Activated CD4-positive, alpha-beta memory T cell treated with anti-CD3 and anti-CD28 coated beads for 36 hours (primary cell): Measurements from ENCODE around the gene CSPG4. TPM values are rescaled to one million over a fixed set of nuclear protein-coding genes. Genes with fewer than 3 reads are reported as not detected.
A peak's percentile ranks its signal among the peaks of the same experiment; 100 is the strongest.
"Not testable (repeated sequence)": the region's sequence is repeated elsewhere in the genome, so short reads cannot be mapped to it uniquely, and the experiment has no call there.

Source experiments
- CTCF ChIA-PET: fragments of 350-600 bp; sonication (Branson Sonifier 250); formaldehyde crosslinking; loops from one replicate; lab custom pipeline; 2021; ENCODE audit warnings: antibody characterized with exemption, inconsistent platforms; lab: Charles Lee
- POLR2A ChIA-PET: fragments of 350-600 bp; sonication (Branson Sonifier 250); formaldehyde crosslinking; loops from one replicate; lab custom pipeline; 2021; ENCODE audit warnings: antibody characterized with exemption; lab: Charles Lee
- DNase-seq: peaks from one replicate; pipeline ENCODE4 v3.0.0-alpha.2; 2020
- H3K27ac Mint-ChIP-seq: one replicate; pipeline ENCODE4 v1.8.0; 2021; ENCODE audit warnings: mixed read lengths
- H3K27me3 Mint-ChIP-seq: one replicate; pipeline ENCODE4 v1.8.0; 2021; ENCODE audit warnings: mixed read lengths
- H3K36me3 Mint-ChIP-seq: one replicate; pipeline ENCODE4 v1.8.0; 2021; ENCODE audit warnings: mixed read lengths
- H3K4me1 Mint-ChIP-seq: one replicate; pipeline ENCODE4 v1.8.0; 2021; ENCODE audit warnings: low read depth, mixed read lengths
- H3K4me3 Mint-ChIP-seq: one replicate; pipeline ENCODE4 v1.8.0; 2021; ENCODE audit warnings: mild to moderate bottlenecking, mixed read lengths
- H3K9me3 Mint-ChIP-seq: one replicate; pipeline ENCODE4 v1.8.0; 2021; ENCODE audit warnings: mixed read lengths
- intact Hi-C: fragments of 100-400 bp; cut with micrococcal nuclease; formaldehyde crosslinking; loops from one replicate; pipeline ENCODE4 v1.15.1; 2023
- total RNA-seq, 2 experiments: library from RNA; stranded (reverse); gene quantifications; one replicate each; pipeline ENCODE4 v1.2.3, GENCODE V29; 2021

Gene CSPG4
- total RNA-seq, 2 experiments from 2014 or later: not detected

DNA sequence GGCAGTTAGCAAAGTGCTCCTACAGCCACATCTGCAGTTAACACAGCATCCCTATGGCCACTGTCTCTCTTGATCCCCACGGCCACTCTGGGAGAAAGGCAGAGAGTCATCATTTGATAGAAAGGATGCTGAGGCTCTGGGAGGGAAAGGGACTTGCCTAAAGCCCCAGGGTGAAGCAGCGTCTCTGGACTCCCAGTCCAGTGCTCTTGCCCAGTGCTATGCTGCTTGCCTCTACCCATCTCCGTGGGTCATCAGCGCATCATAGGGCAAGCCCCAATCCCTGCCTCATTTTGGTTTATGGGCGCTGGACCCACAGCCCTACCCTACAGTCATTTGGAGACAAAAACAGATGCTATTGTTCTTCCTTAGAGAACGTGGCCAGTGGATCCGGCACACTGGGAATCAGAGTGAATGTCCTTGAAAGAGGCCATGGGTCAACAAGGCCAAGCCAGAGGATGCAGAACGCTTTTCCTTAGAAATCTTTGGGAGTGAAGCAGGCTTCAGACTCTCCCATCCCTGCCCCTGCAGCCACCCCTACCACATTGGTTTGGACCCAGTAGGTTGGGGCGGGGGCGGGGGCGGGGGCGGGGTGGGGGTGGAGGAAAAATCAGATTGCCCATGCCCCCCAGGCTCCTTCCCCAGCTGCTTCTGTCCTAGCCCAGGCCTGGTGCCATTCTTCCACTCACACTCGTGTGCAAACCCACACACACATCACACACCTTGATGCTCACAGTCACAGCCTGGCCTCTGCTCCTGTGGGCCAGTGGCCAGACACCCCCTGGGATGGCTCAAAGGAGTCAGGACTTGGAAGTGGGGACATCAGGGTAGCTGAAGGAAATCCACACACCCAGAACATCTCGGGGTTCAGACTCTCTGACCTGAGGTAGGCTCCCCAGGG is 24.7 kb upstream of the CSPG4 start:
- H3K4me1 Mint-ChIP-seq, H3K27ac Mint-ChIP-seq, H3K36me3 Mint-ChIP-seq, DNase-seq, intact Hi-C loops, POLR2A ChIA-PET, H3K9me3 Mint-ChIP-seq, CTCF ChIA-PET, H3K27me3 Mint-ChIP-seq: not testable (repeated sequence)
- peak overlapping the region; percentile 72 for H3K4me3 Mint-ChIP-seq

DNA sequence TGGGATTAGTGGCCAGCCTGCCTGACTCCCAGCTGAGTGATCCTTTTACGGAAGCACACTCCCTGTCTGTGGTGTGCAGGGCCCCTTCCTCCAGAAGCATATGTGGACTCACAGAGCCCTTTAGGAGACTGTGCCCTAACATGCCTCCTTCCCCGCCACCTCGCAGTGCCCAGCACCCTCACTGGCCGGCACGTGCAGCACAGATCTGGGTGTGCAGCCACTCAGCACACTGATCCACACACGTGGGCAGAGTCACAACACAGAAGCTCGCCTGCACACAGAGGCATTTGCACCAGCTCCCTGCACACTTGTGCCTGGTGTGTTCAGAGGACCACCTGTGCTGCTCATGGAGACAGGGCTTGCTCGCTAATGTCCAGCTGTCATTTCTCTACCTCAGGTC is 23.6 kb upstream of the CSPG4 start:
- peaks cover 6% of the 10 kb centered on the region for H3K27me3 Mint-ChIP-seq
- H3K36me3 Mint-ChIP-seq: no peaks in the 10 kb centered on the region
- peaks cover 8% of the 10 kb centered on the region for H3K4me1 Mint-ChIP-seq
- no peak for DNase-seq
- H3K27ac Mint-ChIP-seq: no peak overlapping the region
- intact Hi-C loops: no loop called here
- ChIA-PET POLR2A (no interaction called here), CTCF (no interaction called here)
- no peaks in the 10 kb centered on the region for H3K9me3 Mint-ChIP-seq
- H3K4me3 Mint-ChIP-seq: no peak overlapping the region

DNA sequence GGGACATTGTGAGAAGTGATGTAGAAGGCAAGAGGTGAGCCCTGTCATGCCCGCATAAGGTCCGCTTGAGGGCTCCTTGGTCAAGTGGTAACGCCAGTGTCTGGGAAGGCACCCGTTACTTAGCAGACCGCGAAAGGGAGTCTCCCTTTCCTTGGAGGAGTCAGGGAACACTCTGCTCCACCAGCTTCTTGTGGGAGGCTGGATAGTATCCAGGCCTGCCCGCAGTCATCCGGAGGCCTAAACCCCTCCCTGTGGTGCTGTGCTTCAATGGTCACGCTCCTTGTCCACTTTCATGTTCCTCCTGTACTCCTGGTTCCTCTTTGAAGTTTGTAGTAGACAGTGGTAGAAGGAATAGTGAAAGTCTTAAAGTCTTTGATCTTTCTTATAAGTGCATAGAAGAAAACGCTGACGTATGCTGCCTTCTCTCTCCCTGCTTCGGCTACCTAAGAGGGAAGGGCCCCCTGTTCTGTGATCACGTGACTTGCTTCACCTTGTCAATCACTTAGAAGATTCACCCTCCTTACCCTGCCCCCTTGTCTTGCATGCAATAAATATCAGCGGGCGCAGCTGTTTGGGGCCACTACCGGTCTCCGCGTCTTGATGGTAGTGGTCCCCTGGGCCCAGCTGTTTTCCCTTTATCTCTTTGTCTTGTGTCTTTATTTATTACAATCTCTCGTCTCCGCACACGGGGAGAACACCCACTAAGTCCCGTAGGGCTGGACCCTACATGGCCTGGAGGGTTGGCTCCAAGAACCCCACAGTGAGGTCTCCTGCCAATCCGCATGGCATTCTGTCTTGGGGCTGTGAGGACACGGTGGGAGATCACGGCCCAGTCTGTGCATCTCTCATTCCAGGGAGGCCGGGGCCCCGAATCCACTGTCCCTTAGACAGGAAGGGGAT is 22.5 kb upstream of the CSPG4 start:
- H3K27me3 Mint-ChIP-seq, intact Hi-C loops, H3K4me3 Mint-ChIP-seq, POLR2A ChIA-PET, H3K27ac Mint-ChIP-seq, CTCF ChIA-PET, DNase-seq, H3K36me3 Mint-ChIP-seq, H3K4me1 Mint-ChIP-seq, H3K9me3 Mint-ChIP-seq: not testable (repeated sequence)

DNA sequence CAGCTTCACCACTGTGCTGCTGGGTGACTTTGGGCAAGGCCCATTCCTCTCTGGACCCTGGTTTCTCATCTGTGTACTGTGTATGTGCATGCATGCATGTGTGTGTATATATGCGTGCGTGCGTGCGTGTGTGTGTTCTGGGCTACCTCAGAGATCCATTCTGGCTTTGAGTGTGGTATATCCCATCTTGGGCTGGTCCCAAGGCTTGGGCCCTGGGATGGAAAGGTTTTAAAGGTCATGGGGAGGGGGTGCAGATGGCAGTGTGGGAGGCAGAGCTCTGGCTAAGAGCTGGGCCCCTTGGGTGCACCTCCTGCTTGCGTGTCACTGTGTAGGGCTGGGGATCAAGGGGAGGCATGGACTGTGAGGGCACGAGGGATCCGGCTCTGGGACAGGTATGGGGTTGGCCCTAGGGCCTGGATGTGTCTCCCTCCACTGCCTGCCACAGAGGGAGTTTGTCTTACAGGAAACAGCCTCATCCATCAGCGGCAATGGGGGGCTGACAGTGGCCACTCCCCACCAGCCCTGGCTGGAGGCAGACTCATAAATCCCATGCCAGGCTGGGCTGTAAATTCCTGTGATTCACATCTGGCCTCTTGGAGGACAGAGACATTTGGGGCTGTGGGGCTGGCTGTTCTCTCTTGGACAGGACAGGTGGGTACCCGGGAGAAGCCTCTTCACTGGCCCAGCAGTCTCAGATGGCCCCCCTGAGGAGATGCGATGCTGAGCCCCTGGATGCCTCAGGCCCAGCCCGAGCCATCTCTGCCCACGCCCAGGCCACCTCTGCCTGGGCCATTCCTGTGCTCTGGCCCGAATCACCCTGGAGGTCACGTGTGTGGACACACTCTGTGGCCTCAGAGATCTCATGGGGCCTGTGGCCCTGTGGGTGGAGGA is 21.4 kb upstream of the CSPG4 start:
- Mint-ChIP-seq H3K27ac (no peak overlapping the region), H3K27me3 (peaks cover 6% of the 10 kb centered on the region), H3K36me3 (no peaks in the 10 kb centered on the region), H3K9me3 (no peaks in the 10 kb centered on the region), H3K4me3 (no peak overlapping the region), H3K4me1 (peaks cover 8% of the 10 kb centered on the region)
- ChIA-PET CTCF (interaction anchor here (0.9 kb wide), 1 partner anchor 188 kb away, joined by 5 read pairs; no protein-coding TSS in a partner anchor), POLR2A (no interaction called here)
- no peak for DNase-seq
- intact Hi-C loops: no loop called here

DNA sequence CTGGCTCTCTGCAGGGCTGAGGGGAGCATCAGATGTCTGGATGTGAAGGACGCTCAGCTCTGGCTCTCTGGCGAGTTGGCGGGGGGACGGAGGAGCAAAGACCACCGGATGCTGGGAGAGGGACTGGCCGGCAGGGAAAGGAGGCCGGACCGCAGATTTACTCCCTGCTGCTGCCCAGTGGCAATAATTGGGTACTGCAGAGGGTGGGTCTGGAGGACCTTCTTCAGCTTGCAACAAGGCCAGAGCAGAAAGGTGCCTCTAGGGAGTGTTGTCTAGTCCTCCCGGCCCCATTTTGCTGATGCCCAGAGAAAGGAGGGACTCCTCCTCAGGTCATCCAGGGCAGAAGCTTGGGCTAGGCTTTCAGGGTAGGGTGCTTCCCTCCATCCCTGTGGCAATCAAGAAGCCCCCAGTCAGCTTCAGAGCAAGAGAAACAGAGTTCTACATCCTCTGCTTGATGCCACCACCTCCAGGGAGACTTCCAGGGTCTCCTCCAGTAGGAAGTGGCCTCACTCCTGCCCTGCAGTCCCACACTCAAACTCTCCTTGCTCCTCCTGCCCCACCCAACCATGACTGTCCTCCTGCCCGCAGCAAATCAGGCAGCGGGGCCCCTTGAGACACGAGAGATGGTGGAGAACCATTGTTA is 20.3 kb upstream of the CSPG4 start:
- ChIA-PET CTCF (interaction anchor here (0.7 to 1.6 kb wide), 11 partner anchors 9 to 406 kb away, joined by 3 to 12 read pairs (median 4); a partner anchor contains a TSS), POLR2A (no interaction called here)

DNA sequence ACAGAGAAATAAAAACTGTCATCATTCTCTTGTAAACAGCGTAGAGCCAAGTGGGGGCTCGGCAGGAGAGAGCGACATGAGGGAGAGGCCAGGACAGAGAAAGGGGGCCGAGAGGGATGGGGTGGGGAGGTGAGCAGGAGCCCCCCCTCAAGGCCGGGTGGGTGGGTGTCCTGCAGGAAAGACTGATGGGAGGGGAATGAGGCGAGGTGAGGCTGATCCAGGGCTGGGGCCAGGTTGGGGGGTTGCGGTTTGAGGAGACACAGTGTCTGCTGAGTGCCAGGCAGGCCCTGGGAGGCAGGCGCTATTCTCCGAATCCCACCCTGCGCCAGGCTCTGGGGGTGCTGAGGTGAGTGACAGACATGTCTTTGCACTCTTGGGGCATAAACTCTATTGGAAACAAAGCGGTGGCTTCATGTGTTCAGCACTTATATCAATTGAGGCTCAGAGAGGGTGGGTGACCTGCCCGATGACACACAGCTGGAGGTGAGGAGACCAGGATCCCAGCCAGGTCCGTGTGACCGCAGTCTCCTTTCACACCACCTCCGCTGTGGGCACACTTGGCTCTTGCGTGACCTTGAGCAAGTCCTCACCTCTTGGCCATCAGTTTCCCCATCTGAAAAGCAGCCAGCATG is 19.6 kb upstream of the CSPG4 start:
- Mint-ChIP-seq H3K9me3 (no peaks in the 10 kb centered on the region), H3K36me3 (no peaks in the 10 kb centered on the region), H3K27me3 (peaks cover 4% of the 10 kb centered on the region), H3K4me3 (no peak overlapping the region), H3K4me1 (peaks cover 5% of the 10 kb centered on the region), H3K27ac (no peak overlapping the region)
- POLR2A ChIA-PET: no interaction called here
- no peak for DNase-seq
- CTCF ChIA-PET: interaction anchor here (0.9 to 7.4 kb wide), 10 partner anchors 8 to 407 kb away, joined by 3 to 89 read pairs (median 4); a partner anchor contains a TSS
- intact Hi-C loops: no loop called here

More for the DNA sequence above, 20.3 kb upstream of the CSPG4 start:
- Mint-ChIP-seq H3K4me3 (no peak overlapping the region), H3K27me3 (peaks cover 6% of the 10 kb centered on the region), H3K4me1 (peaks cover 8% of the 10 kb centered on the region), H3K9me3 (no peaks in the 10 kb centered on the region), H3K27ac (no peak overlapping the region), H3K36me3 (no peaks in the 10 kb centered on the region)
- intact Hi-C loops: no loop called here
- DNase-seq: peak; percentile 74

DNA sequence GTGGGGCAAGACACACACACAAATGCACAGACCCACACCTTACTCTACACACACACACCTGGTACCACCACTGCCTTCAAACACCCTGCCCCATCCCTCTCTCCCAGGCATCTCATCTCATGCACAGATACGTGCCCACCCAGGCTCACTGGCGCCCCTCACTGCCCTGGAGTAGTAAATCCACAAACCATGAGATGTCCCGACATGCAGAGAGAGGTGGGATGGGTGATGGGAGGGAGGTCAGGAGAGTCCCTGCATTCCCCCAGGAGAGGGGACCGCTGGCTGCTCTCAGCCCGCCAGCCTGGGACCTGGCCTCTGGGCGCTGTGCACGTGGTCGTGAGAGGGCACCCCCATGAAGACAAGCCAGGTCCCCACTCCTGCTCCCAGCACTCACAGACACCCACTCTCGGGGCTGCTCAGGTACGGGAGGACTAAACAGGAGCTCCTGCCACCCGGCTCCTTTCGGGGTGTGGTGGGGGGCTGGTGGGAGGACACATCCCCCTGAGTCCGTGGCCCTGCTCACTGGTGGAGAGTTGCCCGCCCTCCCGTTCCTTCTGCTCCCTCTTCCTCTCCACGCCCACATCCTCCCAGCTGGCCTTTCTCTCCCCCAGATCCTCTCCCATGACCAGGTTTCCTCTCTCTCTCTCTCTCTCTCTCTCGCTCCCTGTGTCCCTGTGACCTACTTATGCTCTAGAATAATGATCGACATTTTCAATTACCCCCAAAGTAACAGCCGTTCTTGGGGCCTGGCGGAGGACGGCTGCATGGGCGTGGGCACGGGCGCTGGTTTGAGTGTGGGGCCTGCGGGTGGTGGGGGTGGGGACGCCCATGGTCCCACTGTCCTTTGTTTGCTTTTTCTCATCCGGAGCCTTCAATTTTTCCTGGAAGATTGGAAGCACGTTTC is 18.9 kb upstream of the CSPG4 start:
- Mint-ChIP-seq H3K36me3 (no peaks in the 10 kb centered on the region), H3K4me3 (no peak overlapping the region), H3K27ac (no peak overlapping the region), H3K9me3 (no peaks in the 10 kb centered on the region), H3K27me3 (peaks cover 4% of the 10 kb centered on the region), H3K4me1 (peaks cover 5% of the 10 kb centered on the region)
- intact Hi-C loops: no loop called here
- POLR2A ChIA-PET: no interaction called here
- no peak for DNase-seq
- CTCF ChIA-PET: interaction anchor here (7.4 kb wide), 1 partner anchor 70 kb away, joined by 89 read pairs; no protein-coding TSS in a partner anchor

DNA sequence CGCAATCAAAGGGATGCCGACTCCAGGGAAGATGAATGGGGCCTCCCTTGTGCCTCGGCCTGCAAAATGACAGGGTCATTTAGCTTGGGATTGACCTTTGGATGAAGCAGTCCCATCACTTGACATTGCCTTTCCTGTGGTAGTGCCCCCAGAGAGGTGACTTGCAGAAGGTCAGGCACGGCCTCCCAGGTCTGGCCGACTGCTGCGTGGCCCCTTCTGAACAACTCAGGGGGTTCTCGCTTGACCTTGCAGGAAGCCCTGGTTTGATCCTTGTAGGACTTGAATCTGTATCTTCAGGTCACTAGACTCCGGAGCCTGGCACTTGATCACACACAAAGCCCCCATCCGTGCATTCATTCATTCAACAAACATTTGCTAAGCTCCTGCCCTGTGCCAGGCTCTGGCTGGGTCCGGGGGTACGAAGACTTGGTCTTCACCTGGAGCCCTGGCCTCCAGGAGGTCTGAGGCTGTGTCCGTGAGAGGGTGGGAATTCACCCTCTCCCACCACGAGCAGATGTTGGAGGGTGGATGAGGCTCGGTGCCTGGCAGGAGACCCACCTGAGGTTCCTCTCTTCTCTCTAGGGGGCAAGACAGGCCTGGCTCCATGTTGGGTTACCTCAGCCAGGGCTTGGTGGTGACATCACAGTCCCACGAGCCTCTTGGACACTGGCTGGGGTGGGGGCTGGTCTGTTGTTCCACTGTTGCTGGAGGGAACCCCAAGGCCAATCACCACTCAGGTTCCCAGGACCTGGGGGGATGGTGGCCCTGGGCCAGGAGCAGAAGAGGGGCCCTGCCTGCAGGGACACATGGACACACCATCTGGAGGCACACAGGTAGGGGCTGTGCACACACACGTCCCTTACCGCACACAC is 18.0 kb upstream of the CSPG4 start:
- intact Hi-C loops: not testable (repeated sequence)

DNA sequence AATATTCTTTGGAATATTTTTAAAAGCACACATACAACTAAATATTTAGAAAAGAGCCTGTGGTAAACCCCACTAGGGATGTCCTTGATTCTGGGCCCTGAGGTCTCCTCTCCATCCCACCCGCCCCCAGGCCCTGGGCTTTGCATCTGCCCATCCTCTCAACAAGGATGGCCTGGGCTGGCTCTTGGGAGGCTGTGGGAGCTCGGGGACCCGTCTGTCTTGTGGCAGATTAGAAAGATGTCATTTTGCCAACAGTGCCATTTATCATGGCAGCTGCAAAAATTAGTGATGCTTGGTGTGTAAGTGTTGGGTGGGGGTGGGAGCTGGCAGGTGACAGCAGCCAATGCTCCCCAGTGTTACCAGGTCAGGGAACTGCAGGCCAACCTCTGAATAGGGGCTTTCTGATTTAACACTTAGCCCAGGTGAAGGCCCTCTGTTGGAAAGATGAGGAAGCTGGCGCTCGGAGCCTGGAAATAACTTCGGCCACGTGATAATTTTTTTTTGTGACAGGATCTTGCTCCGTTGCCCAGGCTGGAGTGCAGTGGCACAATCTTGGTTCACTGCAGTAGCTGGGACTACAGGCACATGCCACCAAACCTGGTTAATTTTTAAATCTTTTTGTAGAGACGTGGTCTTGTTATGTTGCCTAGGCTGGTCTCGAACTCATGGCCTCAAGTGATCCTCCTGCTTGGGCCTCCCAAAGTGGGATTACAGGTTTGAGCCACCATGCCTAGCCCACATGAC is 16.9 kb upstream of the CSPG4 start:
- peaks cover 4% of the 10 kb centered on the region for H3K27me3 Mint-ChIP-seq
- intact Hi-C loops: loop anchor here (10.0 kb wide), 2 partner anchors 175 to 405 kb away; partner anchors contain the start of gene FBXO22
- ChIA-PET CTCF (interaction anchor here (0.6 to 7.4 kb wide), 6 partner anchors 10 to 410 kb away, joined by 3 to 89 read pairs (median 8); no protein-coding TSS in a partner anchor), POLR2A (no interaction called here)
- H3K4me3 Mint-ChIP-seq: no peak overlapping the region
- peaks cover 5% of the 10 kb centered on the region for H3K4me1 Mint-ChIP-seq
- H3K36me3 Mint-ChIP-seq: no peaks in the 10 kb centered on the region
- H3K27ac Mint-ChIP-seq: no peak overlapping the region
- no peak for DNase-seq
- H3K9me3 Mint-ChIP-seq: no peaks in the 10 kb centered on the region

More for the DNA sequence above, 18.0 kb upstream of the CSPG4 start:
- H3K9me3 Mint-ChIP-seq, H3K4me1 Mint-ChIP-seq, DNase-seq, H3K27ac Mint-ChIP-seq, POLR2A ChIA-PET, H3K27me3 Mint-ChIP-seq, H3K4me3 Mint-ChIP-seq, H3K36me3 Mint-ChIP-seq: not testable (repeated sequence)
- CTCF ChIA-PET: interaction anchor here (0.6 to 7.4 kb wide), 4 partner anchors 9 to 118 kb away, joined by 3 to 89 read pairs (median 4); no protein-coding TSS in a partner anchor
